HG03196 (cell line): ENCODE data around the gene KCNMB4.
"Not testable (repeated sequence)": the region's sequence is repeated elsewhere in the genome, so short reads cannot be mapped to it uniquely, and the experiment has no call there.

Experiments
- ATAC-seq: cut with Tn5 transposase; IDR thresholded peaks from one replicate; pipeline ENCODE4 v1.9.1; 2021; ENCODE audit not compliant: unreplicated experiment

KCNMB4 gene

DNA sequence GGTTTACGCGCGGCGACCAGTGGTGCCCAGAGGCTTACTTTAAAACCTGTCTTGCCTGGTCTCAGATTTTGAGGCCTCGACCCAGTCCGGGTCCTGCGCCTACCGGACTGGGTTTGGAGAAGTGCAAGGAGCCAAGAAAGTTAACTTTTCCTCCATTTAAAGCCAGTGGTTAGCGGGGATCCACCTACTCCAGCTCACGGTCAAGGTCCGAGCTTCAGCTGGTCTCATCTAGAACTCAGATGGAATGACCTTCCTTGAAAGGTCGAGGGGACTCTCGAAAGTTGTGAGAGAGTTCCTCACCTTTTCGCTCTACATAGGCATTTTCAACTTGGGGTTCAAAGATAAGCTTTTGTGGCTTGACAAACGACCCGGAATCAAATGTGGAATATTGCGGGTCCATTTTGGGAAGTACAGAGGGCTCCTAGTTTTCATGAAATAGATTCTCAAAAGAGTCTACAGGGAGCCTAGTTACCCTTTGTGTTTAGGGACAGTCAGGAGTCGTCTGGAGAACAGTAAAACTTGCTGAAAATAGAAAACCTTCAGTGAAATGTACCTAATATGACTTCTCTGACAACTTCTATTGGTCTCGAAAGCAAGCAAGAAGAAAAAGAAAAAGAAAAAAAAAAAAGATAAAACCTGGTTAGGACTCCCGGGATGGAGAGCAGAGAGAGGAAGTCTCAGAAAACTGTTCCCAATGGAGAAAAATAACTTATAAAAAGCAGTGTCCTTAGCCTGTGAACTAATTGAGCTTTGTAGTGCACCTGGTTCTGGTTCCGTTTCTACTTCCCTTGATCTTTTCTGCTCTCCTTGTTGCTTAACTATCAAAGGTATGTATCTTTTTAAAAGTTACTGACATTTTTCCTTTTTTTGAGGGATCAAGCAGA is 1.4 kb downstream of the KCNMB4 start:
- no peak for ATAC-seq

DNA sequence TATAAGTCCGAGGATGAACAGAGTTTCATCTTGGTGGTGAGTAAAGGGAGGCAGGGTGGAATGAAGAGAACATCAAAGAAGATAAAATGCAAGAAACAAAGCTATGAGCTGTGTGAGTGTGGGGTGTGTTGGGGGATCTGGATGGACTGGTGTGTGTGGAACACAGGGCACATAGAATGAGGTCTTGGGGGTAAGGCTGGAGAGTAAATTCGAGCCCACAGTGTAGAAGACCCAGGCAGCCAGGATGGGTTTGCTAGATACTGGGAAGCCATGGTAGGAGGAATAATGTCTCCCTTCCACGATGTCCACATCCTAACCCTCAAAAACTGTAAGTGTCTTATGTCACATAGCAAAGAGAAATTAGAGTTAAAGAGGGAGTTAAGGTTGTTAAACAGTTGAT is 6.8 kb downstream of the KCNMB4 start:
- ATAC-seq = no peak

DNA sequence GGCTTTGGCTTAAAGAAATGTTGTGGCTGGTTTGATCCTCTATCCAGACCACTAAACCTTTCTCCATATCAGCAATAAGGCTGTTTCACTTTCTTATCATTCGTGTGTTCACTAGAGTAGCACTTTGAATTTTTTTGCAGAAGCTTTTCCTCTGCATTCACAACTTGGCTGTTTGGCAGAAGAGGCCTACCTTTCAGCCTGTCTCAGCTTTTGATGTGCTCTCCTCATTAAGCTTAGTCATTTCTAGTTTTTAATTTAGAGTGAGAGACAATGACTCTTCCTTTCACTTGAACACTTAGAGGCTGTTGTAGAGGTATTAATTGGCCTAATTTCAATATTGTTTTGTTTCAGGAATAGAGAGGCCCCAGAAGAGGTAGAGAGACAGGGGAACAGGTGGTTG is 13.8 kb downstream of the KCNMB4 start:
- no peak for ATAC-seq

DNA sequence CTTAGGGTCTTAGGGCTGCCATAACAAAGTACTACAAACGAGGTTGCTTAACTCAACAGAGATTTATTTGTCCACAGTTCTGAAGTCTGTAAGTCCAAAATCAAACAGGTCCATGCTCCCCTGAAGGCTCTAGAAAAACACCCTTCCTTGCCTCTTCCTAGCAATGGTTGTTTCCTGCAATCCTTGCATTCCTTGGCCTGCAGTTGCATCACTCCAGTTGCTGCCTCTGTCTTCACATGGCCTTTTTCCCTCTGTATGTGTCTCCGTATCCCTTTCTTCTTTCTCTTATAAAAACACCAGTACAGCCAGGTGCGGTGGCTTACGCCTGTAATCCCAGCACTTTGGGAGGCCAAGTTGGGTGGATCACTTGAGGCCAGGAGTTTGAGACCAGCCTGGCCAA is 17.4 kb downstream of the KCNMB4 start:
- ATAC-seq = no peak

DNA sequence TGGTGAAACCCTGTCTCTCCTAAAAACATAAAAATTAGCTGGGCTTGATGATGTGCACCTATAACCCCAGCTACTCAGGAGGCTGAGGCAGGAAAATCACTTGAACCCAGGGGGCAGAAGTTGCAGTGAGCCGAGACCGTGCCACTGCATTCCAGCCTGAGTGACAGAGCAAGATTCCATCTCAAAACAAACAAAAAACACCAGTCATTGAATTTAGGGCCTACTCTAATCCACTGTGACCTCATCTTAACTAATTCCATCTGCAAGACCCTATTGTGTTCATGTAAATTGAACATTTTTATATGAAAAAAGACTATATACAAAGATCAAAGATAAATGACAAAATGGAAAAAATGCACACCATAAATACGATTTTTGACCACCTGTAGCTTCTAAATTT is 17.8 kb downstream of the KCNMB4 start:
- no peak for ATAC-seq

GRCh38 chr12:70386771-70387170 is 20.7 kb downstream of the KCNMB4 start:
- ATAC-seq = no peak

GRCh38 chr12:70389678-70390077 is 23.6 kb downstream of the KCNMB4 start:
- ATAC-seq = no peak

DNA sequence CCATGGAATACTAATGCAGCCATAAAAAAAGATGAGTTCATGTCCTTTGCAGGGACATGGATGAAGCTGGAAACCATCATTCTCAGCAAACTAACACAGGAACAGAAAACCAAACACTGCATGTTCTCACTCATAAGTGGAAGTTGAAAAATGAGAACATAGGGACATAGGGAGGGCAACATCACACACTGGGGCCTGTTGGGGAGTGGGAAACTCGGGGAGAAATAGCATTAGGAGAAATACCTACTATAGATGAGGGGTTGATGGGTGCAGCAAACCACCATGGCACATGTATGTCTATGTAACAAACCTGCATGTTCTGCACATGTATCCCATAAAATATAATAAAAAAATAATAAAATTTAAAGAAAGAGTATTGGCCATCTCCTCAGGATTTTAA is 26.5 kb downstream of the KCNMB4 start:
- ATAC-seq = not testable (repeated sequence)

DNA sequence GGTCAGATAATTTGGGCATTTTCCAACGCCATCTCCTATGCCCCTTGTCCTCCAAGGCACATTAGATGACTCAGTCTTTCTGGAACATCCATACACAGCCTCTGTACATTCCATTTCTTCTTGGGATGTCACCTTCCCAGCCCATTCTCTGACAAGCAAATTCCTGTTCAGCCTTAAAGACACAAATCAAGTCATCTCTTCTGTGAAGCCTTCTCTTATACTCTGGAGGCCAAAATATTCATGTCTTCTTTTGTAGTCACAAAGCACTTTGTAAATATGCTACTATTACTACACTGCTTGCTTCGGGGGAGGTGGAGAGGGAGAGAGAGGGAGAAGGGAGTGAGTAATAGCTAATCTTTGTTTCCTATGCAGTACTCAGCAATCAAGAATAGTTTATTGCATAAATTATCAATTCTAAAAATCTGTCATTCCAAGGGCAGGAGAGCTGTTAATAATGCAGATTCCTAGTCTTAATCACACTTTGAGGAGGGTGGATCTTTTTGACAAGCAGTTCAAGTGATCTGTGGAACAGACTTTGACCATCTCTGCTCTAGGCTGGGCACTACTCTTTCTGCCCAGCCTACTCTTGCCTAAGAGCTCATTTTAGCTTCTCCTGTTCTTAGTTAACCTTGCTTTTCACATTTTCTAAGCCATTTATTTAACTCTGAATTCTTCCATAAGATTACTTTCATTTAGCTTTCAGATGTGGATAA is 27.9 kb downstream of the KCNMB4 start:
- ATAC-seq = no peak

- ATAC-seq = no peak
These were observed 31.9 kb downstream of the KCNMB4 start for GRCh38 chr12:70398002-70398401.

DNA sequence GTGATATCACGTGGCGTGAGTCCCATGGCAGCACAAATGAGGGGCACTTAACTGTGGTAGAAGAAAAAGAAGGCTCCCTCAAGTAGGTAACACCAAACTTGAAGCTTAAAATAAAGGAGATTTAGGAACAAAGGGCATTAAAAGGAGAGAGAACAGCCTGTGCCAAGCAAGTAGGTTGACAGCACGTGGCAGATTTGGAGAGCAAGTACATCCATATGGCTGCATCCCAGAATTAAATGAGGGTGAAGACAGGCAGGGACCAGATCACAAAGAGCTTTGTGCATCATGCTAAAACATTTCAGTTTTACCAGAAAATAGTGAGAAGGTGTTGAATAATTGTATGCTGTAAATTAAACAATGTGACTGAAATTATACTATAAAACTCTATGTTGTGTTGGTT is 32.8 kb downstream of the KCNMB4 start:
- ATAC-seq = no peak

GRCh38 chr12:70399311-70399710 is 33.2 kb downstream of the KCNMB4 start:
- no peak for ATAC-seq

DNA sequence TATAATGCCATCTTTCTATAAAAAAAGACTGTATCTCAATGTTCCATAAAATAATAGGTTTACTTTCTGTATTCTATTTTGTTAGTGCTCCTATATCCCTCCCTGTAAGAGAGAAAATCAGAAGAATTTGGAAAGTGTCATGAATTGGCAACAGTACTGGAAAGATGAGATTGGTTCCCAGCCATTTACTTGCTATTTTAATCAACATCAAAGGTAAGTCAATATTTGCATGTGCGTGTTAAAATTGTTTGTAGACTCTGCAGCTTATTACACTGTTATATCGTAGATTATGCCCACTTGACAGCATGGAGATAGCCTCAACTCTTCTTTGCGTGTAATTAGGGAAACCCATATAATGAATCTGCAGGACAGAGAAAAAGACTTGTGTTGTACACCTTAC is 34.0 kb downstream of the KCNMB4 start:
- no peak for ATAC-seq

GRCh38 chr12:70402597-70402996 is 36.5 kb downstream of the KCNMB4 start:
- ATAC-seq = no peak

GRCh38 chr12:70403826-70404225 is 37.7 kb downstream of the KCNMB4 start:
- ATAC-seq = no peak

- ATAC-seq = no peak
These were observed 42.1 kb downstream of the KCNMB4 start for GRCh38 chr12:70408004-70408790.

DNA sequence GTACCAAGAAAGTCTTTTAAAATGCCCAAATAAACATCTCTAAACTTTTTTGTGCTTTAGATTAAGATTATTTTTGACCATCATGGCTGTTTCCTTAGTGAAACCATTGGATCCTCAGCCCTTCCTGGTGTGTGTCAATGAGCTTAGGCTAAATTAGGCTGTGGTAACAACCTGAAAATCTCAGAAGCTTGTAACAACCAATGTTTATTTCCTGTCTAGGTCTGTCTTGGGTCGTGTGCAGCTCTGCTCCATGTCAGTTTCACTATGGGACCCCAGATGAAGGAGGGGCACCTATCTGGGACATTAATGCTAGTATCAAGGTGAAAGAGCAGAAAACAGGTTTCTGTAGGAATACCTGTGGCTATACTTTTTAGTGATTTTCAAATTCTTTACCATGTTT is 49.9 kb downstream of the KCNMB4 start:
- ATAC-seq = peak; percentile 64

GRCh38 chr12:70417121-70417520 is 51.0 kb downstream of the KCNMB4 start:
- ATAC-seq = no peak

DNA sequence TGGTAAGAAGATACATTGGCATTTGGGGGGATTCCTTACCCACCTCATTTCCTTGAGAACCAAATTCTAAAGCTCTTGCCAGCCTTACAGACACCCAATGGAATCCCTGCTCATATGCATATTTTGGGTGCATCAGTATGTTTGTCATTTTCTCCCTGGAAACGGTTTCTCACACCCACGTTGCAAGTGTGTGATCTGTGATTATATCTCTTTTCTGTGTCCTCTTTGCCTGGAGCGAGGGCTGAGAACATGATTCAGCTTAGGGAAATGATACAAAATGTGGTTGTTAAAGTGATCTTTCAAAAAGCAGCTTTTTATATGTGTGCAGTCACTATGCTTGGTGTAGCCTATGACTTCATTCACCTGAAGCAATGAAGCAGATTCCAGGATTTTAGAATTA is 52.0 kb downstream of the KCNMB4 start:
- no peak for ATAC-seq

DNA sequence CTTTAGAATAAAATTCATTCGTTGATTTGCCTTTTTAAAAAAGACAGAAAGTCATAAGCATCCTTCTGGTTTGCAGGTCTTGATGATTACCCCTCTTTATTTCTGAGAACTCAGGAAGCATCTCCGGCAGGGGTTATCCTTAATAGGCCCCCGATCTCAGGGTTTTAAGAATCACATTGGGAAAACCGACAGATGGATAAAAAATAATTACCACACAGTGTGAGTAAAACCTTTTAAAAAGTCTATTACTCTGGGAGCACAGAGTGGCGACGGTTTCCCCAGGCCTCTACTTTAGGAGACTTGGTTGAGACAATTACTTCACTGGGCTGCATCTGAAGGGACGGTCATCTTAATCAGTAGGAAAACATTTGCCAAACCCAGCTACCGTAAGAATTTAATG is 56.5 kb downstream of the KCNMB4 start:
- ATAC-seq = no peak

DNA sequence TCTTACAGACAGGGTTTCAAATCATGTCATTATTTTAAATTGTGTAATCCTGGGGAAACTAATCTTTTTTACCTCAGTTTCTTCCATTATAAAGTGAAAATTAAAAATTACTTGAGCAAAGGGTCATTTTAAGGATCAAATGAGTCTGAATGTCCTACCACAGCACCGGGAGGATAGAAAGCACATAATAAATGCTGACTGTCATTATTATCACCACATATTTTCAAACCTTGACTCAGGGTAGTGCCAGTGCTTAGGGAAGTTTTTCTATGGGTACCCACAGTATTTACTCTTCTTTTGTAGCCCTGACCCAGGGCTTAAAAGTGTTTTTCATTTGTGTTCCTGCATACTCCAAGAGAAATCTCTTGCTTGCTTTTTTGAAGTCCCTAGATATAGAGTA is 60.5 kb downstream of the KCNMB4 start:
- no peak for ATAC-seq

DNA sequence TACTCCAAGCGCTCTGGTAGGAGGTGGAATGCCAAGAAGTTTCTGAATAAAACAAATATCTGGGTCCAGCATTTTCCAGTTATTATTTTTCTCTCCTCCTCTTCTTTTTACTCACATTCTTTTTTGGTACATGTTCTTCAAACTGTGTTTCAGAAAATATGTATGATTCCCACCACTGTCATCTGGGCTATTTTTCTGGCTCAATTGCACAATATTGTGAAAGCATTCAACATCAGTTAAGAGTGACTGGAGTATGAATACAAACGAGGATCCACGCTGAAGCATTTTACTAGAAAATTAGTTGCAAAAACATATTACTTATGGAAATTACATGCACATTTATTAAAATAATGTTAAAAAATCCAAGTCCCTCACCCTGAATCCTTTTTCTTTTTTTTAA is 61.5 kb downstream of the KCNMB4 start:
- no peak for ATAC-seq
